Activated CD8-positive, alpha-beta memory T cell treated with anti-CD3 and anti-CD28 coated beads for 24 hours (primary cell): ENCODE results near the gene CLMN.
"Not testable (repeated sequence)": the region's sequence is repeated elsewhere in the genome, so short reads cannot be mapped to it uniquely, and the experiment has no call there.

Experiments used
- DNase-seq: peaks from one replicate; pipeline ENCODE4 v3.0.0-alpha.2; 2020

Gene CLMN

DNA sequence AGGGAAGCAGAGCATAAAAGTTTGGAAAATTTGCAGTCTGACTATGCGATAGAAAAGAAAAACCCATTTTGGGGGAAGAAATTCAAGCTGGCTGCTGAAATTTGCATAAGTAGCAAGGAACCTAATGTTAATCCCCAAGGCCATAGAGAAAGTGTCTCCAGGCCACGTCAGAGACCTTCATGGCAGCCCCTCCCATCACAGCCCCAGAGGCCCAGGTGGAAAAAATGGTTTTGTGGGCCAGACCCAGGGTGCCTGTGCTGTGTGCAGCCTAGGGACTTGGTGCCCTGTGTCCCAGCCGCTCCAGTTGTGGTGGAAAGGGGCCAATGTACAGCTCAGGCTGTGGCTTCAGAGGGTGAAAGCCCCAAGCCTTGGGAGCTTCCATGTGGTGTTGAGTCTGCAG lies 35.9 kb downstream of the CLMN start:
- DNase-seq: not testable (repeated sequence)

GRCh38 chr14:95282986-95283380 lies 36.7 kb downstream of the CLMN start:
- DNase-seq: not testable (repeated sequence)

- DNase-seq: no peak
Measured at GRCh38 chr14:95282354-95282985, 37.2 kb downstream of the CLMN start.

DNA sequence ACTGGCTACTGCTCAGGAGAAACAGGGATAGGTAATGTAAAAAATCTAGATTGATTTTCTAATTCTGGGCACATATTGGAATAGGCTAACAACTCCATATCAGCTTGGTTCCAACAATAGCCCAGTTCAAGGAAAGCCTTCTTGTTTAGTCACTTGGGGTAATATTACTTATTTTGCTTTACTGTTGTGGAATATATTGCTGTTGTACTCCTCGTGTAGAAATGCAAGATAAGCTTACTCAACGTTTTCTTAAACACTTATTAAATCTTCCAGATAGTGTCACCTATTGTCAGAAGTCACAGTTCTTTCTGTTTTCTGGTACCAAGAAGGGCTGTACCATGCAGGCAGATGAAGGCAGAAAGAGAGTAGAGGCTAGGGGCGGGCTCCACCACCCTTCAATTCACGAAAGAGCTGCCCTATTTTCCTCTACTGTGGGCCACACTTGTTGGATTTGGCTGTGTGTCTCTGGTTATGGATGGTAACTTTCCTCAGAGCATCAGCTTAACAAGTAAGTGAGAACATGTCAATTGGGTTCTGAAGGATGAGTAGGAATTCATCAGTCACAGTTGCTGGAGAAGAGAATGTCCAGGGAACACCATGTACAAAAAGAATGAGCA lies 38.0 kb downstream of the CLMN start:
- no peak for DNase-seq

GRCh38 chr14:95275494-95275893 lies 44.2 kb downstream of the CLMN start:
- no peak for DNase-seq

GRCh38 chr14:95274874-95275273 lies 44.8 kb downstream of the CLMN start:
- DNase-seq: no peak

- DNase-seq: no peak
Measured at GRCh38 chr14:95274279-95274678, 45.4 kb downstream of the CLMN start.

GRCh38 chr14:95273001-95273978 lies 46.4 kb downstream of the CLMN start:
- DNase-seq: no peak

GRCh38 chr14:95272057-95272456 lies 47.7 kb downstream of the CLMN start:
- DNase-seq: no peak

DNA sequence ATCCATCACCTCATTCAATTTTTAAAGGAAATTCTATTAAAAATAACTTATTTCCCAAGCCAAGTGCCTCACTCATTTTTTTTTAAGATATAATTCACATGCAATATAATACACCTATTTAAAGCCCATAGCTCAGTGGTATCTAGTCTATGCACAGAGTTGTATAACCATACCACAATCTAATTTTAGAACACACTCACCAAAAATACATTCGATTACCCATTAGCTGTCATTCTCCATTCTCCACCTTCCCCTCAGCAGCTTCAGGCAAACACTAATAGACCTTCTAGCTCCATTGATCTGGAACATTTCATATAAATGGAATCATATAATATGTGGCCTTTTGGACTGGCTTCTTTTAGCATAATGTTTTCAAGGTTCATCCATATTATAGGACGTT lies 49.5 kb downstream of the CLMN start:
- no peak for DNase-seq

DNA sequence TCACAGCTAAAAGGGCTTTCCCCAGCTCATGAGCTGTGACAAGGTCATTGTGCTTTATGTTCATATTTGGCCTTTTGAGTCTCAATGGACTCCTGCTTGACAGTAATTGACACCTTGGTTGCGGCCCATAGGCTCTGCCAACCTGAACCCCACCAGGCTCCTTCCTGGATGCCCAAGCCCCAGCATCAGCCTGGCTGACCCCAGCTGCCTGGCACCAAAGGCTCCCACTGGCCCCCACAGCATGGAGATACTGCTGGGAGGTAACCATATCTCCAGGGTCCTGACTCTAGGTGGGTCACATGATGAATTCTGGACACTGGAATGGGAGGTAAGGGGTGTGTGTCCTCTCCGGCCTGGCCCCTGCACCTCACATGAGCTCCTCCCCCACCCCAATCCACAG lies 50.2 kb downstream of the CLMN start:
- no peak for DNase-seq

DNA sequence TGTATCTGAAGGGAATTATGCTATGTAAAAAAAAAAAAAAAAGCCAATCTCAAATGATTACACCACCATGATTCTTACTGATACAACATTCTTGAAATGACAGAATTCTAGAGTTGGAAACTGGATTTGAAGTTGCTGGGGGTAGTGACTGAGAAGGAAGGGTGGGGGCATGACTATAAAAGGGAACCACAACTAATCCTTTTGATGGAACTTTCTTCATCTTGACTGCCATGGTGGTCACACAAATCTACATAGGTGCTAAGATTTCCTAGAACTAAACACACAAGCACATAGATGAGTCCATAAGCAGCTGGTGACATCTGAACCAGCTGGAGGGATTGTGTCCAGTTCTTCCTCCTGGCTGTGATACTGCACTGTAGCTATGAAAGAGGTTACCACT lies 51.4 kb downstream of the CLMN start:
- peak; percentile 17 for DNase-seq

DNA sequence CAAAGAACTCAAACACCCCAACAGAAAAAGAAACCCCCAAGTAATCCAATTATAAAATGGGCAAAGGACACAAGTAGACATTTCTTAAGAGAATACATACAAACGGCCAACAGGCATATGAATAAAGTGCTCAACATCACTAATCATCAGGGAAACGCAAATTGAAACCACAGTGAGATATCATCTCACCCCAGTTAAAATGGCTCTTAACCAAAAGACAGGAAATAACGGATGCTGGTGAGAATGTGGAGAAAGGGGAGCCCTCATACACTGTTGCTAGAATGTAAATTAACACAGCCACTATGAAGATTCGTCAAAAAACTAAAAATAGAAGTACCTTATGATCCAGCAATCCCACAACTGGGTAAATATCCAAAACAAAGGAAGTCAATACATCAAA lies 52.4 kb downstream of the CLMN start:
- DNase-seq: no peak

GRCh38 chr14:95265106-95266094 lies 54.3 kb downstream of the CLMN start:
- peak; percentile 55 for DNase-seq

GRCh38 chr14:95264271-95264973 lies 55.3 kb downstream of the CLMN start:
- DNase-seq: peak; percentile 9

- DNase-seq: peak; percentile 38
Measured at GRCh38 chr14:95263527-95264231, 56.0 kb downstream of the CLMN start.

DNA sequence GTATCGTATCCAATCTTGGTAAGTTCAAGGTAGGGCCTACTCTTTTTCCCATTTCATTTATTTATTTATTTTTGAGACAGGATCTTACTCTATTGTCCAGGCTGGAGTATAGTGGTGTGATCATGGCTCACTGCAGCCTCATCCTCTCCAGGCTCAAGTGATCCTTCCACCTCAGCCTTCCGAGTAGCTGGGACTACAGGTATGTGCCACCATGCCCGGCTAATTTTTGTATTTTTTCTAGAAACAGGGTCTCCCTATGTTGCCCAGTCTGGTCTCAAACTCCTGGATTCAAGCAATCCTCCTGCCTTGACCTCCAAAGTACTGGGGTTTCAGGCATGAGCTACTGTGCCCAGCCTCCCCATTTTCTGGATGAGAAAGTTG lies 57.2 kb downstream of the CLMN start:
- peak; percentile 48 for DNase-seq

DNA sequence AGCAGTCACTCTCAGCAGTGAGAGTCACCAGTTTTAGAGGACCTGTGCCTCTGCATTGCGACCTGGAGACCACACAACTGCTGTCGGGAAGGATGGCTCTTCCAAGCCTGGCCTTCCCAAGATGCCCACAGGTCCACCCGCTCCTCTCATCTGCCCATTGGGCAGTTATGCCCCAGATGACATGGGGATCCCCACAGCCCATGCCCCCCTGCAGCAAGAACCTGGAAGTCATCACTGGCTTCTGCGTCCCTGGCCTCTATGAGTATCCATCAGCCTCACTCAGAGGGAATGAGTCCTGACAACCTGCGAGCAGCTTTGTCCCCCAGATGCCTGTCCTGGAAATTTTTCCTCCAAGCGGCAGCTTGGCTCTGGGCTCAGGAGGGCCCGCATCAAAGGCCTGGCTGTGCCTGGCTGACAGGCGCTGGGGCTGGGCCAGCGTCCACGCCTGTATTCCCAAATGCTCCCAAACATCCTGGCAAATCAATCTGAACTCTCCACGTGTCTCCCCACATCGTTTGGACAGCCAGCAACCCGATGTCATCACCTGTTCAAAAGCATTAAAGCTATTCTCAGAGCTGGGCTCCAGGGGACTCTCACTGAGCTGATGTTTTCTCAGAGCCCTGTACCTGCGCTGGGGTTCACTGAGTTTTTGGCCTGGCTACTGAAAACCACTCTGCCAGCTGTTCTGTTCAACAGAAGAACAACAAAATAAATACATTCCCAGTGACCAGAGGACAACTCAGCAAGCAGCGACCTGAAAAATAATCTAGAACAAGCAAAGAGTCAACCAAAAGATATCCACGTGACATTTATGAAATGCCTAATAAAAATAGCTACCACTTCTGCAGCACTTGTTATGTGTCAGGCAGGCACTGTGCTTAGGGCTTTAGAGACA lies 57.8 kb downstream of the CLMN start:
- DNase-seq: peak; percentile 45

DNA sequence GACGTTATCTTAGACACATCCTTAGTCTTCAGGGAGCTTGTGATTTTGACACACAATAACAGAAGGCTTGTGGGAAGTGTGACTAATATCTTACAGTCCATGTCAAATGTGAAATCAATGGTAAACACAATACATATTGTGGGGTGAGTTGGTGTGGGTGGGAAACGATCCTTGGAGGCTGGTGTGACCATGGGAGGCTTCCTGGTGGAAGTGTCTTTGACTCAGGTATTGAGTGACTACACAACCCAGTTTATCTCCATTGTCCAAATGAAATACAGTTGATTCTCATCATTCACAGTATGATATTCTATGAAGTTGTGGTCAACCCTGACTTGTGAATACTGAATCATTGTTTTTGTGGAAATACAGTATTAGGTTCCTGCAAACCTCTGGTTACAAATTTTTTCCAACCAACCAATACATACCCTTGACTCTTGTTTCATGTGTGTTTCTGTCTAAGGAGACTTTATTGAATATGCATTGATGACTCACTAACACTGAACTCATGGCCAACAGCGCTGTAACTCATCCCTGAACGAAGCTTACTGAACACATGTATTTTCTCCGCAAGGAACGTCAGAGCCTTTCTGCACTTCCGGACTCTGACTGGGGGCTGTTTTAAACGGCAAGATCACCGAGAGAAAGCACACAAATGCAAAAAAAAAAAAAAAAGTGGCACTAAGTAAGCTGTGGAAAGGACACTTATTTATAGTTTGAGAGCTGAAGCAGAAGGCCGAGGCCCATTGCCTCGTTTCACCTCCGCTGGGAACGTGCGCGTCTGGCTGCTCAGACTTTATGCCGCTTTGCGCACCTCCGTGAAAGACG lies 59.0 kb downstream of the CLMN start:
- peak; percentile 62 for DNase-seq
